ENCODE results near the gene KLHL21. TPM values are rescaled to one million over a fixed set of nuclear protein-coding genes. Genes with fewer than 3 reads are reported as not detected.

KLHL21 gene
- total and polyA plus RNA-seq, 9 of the 15 experiments (the other 6 are each of a cell fraction or from before 2014, with no cell fraction given): 2.1 to 42.1 (median 17.5) TPM

DNA sequence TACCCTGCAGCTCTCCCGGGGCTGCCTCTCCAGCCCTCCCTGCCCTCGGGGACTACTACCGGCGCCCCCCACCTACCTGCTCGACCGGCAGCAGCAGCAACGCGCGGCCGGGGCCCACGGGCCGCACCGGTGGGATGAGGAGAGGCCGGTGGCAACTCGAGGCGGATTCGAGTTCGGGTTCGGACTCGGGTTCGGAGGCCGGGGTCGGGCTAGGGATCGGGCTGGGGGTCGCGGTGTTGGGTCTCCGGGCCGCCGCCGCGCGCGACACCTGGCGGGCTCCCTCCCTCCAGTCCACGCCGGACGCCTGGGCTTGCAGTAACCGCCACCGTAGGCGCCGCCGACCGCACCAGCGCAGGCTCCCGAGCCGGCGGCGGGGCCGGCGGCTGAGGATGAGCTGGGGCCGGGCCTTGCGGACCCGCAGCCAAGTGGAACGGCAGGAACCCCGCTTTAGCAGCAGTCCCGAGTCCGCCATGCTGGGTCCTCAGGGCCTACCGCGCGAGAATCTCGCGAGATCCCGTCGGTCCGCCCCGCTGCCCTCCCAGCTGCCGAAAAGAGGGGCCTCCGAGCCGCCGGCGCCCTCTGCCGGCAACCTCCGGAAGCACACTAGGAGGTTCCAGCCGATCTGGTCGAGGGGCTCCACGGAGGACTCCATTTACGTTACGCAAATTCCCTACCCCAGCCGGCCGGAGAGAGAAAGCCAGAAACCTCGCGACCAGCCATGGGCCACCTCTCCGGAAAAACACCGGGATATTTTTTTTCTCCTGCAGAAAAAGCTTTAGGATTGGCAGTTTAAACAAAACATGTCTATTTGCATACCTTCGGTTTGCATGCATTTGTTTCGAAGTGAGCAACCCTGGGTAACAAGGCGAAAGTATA is 48.4 kb downstream of the KLHL21 start, which contains the start of gene NOL9 (continued):
- TF ChIP-seq ATF7 (IDR thresholded peaks at IDR 0.05) (peak; percentile 80), ZFP1 (CRISPR knock-in tag; IDR thresholded peaks at IDR 0.05) (no peak), SREBF1 (IDR thresholded peaks at IDR 0.05; ENCODE audit: borderline replicate concordance, low read depth, low read length) (peak; percentile 46; the same call in 1 of the 2 replicates), ZNF778 (CRISPR knock-in tag; IDR thresholded peaks at IDR 0.05) (no peak), PHB2 (IDR thresholded peaks at IDR 0.05; ENCODE audit: low read depth) (no peak), DNMT1 (IDR thresholded peaks at IDR 0.05) (no peak), POLR2A (conservative IDR thresholded peaks at IDR 0.05) (peak; percentile 91), RBM17 (IDR thresholded peaks at IDR 0.05; ENCODE audit: borderline replicate concordance, low read depth, low read length) (no peak), RAD51 (IDR thresholded peaks at IDR 0.05; ENCODE audit: borderline replicate concordance, low read depth) (no peak), WHSC1 (IDR thresholded peaks at IDR 0.05; ENCODE audit: low read length) (no peak), NCOA4 (IDR thresholded peaks at IDR 0.05; ENCODE audit: partially characterized antibody) (no peak), MTA1 (IDR thresholded peaks at IDR 0.05; ENCODE audit: borderline replicate concordance) (no peak; the same call in 1 of the 2 replicates), SP2 (IDR thresholded peaks at IDR 0.05; ENCODE audit: extremely low read depth, low read depth, low read length, poor library complexity, severe bottlenecking) (peak; percentile 70), ZNF212 (CRISPR knock-in tag; IDR thresholded peaks at IDR 0.05) (no peak), HNRNPK (IDR thresholded peaks at IDR 0.05; ENCODE audit: low read depth, low read length, poor library complexity, severe bottlenecking) (peak; percentile 59)
- TF ChIP-seq, protein P1, sequence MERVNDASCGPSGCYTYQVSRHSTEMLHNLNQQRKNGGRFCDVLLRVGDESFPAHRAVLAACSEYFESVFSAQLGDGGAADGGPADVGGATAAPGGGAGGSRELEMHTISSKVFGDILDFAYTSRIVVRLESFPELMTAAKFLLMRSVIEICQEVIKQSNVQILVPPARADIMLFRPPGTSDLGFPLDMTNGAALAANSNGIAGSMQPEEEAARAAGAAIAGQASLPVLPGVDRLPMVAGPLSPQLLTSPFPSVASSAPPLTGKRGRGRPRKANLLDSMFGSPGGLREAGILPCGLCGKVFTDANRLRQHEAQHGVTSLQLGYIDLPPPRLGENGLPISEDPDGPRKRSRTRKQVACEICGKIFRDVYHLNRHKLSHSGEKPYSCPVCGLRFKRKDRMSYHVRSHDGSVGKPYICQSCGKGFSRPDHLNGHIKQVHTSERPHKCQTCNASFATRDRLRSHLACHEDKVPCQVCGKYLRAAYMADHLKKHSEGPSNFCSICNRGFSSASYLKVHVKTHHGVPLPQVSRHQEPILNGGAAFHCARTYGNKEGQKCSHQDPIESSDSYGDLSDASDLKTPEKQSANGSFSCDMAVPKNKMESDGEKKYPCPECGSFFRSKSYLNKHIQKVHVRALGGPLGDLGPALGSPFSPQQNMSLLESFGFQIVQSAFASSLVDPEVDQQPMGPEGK (CRISPR knock-in tag; IDR thresholded peaks at IDR 0.05; ENCODE audit: borderline replicate concordance): no peak
- TF ChIP-seq, protein P2, sequence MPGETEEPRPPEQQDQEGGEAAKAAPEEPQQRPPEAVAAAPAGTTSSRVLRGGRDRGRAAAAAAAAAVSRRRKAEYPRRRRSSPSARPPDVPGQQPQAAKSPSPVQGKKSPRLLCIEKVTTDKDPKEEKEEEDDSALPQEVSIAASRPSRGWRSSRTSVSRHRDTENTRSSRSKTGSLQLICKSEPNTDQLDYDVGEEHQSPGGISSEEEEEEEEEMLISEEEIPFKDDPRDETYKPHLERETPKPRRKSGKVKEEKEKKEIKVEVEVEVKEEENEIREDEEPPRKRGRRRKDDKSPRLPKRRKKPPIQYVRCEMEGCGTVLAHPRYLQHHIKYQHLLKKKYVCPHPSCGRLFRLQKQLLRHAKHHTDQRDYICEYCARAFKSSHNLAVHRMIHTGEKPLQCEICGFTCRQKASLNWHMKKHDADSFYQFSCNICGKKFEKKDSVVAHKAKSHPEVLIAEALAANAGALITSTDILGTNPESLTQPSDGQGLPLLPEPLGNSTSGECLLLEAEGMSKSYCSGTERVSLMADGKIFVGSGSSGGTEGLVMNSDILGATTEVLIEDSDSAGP (CRISPR knock-in tag; IDR thresholded peaks at IDR 0.05): no peak
- TF ChIP-seq, protein P3, sequence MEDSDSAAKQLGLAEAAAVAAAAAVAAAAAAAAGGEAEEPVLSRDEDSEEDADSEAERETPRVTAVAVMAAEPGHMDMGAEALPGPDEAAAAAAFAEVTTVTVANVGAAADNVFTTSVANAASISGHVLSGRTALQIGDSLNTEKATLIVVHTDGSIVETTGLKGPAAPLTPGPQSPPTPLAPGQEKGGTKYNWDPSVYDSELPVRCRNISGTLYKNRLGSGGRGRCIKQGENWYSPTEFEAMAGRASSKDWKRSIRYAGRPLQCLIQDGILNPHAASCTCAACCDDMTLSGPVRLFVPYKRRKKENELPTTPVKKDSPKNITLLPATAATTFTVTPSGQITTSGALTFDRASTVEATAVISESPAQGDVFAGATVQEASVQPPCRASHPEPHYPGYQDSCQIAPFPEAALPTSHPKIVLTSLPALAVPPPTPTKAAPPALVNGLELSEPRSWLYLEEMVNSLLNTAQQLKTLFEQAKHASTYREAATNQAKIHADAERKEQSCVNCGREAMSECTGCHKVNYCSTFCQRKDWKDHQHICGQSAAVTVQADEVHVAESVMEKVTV (CRISPR knock-in tag; IDR thresholded peaks at IDR 0.05): peak; percentile 50
- TF ChIP-seq, protein P4, sequence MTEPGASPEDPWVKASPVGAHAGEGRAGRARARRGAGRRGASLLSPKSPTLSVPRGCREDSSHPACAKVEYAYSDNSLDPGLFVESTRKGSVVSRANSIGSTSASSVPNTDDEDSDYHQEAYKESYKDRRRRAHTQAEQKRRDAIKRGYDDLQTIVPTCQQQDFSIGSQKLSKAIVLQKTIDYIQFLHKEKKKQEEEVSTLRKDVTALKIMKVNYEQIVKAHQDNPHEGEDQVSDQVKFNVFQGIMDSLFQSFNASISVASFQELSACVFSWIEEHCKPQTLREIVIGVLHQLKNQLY (CRISPR knock-in tag; conservative IDR thresholded peaks at IDR 0.05): no peak
- TF ChIP-seq, protein P5, sequence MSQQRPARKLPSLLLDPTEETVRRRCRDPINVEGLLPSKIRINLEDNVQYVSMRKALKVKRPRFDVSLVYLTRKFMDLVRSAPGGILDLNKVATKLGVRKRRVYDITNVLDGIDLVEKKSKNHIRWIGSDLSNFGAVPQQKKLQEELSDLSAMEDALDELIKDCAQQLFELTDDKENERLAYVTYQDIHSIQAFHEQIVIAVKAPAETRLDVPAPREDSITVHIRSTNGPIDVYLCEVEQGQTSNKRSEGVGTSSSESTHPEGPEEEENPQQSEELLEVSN (IDR thresholded peaks at IDR 0.05; ENCODE audit: borderline replicate concordance in 1 of 2, extremely low read depth in 1 of 2, insufficient read depth in 1 of 2, insufficient read length in 1 of 2, low read depth in 1 of 2, low read length in 1 of 2, poor library complexity in 1 of 2, severe bottlenecking in 1 of 2): no peak
